B cell (primary cell): ENCODE results near the gene CACNA2D4. TPM values are rescaled to one million over a fixed set of nuclear protein-coding genes. Genes with fewer than 3 reads are reported as not detected.

ENCODE experiments used
- ATAC-seq: fragments of 200-7000 bp; cut with Tn5 transposase; one replicate; pipeline ENCODE4 v1.10.0; 2021; ENCODE audit warnings: low read depth, mild to moderate bottlenecking, moderate number of reproducible peaks, moderate library complexity
- CTCF ChIA-PET: fragments of 350-600 bp; sonication (Branson Sonifier 250); formaldehyde crosslinking; loops from one replicate; lab custom pipeline; 2021; ENCODE audit warnings: antibody characterized with exemption, inconsistent platforms; lab: Charles Lee
- POLR2A ChIA-PET: fragments of 350-600 bp; sonication (Branson Sonifier 250); formaldehyde crosslinking; loops from one replicate; lab custom pipeline; 2021; ENCODE audit warnings: antibody characterized with exemption; lab: Charles Lee
- DNase-seq: peaks from one replicate; pipeline ENCODE4 v3.0.0; 2013
- H2AFZ ChIP-seq: 2 replicates; pipeline ENCODE4 v1.6.1; 2012; ENCODE audit warnings: mild to moderate bottlenecking, low read depth, low read length; ENCODE audit not compliant: insufficient read depth, poor library complexity, severe bottlenecking
- H3K27ac ChIP-seq, 2 donors: 1 replicate in 1 of 2; 2 replicates in 1 of 2; pipeline ENCODE4 v1.5.1; 2012 to 2013; ENCODE audit warnings: low read length in 2 of 2, mild to moderate bottlenecking in 2 of 2, moderate library complexity in 1 of 2
- H3K27me3 ChIP-seq, 4 experiments: fragments of 200-600 bp in 1 of 4; sonication (generic) in 1 of 4; replicated peaks in 1 of 4; 1 replicate in 2 of 4; 2 replicates in 2 of 4; pipeline versions ENCODE4 v1.6.1 to v1.7.0; 2013 to 2016; ENCODE audit warnings: low read length in 3 of 4, mild to moderate bottlenecking in 2 of 4, mixed read lengths in 1 of 4, moderate library complexity in 1 of 4; ENCODE audit not compliant: insufficient read depth in 4 of 4, control insufficient read depth in 3 of 4; ENCODE audit errors: control extremely low read depth in 1 of 4
- H3K36me3 ChIP-seq, 2 experiments: replicated peaks in 1 of 2; 1 replicate in 1 of 2; 2 replicates in 1 of 2; pipeline versions ENCODE4 v1.6.1 to v1.7.1; 2013; ENCODE audit warnings: low read length in 1 of 2; ENCODE audit not compliant: insufficient read depth in 2 of 2, control insufficient read depth in 1 of 2; ENCODE audit errors: control extremely low read depth in 1 of 2, extremely low read depth in 1 of 2
- H3K4me1 ChIP-seq, 2 donors: fragments of 200-600 bp in 1 of 2; sonication (generic) in 1 of 2; 1 replicate in 1 of 2; 2 replicates in 1 of 2; pipeline versions ENCODE4 v1.5.1 to v1.6.1; 2013 to 2017; ENCODE audit warnings: low read length in 2 of 2; ENCODE audit not compliant: control insufficient read depth in 2 of 2, insufficient read depth in 2 of 2
- H3K4me2 ChIP-seq: replicated peaks from 2 replicates; pipeline ENCODE3; 2012; ENCODE audit warnings: mild to moderate bottlenecking, low read depth, low read length; ENCODE audit not compliant: poor library complexity, severe bottlenecking
- H3K4me3 ChIP-seq, 5 experiments: fragments of 200-600 bp in 1 of 5; sonication (generic) in 1 of 5; 1 replicate in 3 of 5; 2 replicates in 2 of 5; pipeline versions ENCODE4 v1.5.1 to v1.7.0; 2011 to 2016; ENCODE audit warnings: low read length in 4 of 5, mild to moderate bottlenecking in 4 of 5, low read depth in 2 of 5, control low read depth in 1 of 5, moderate library complexity in 1 of 5; ENCODE audit not compliant: insufficient read depth in 1 of 5; ENCODE audit errors: control extremely low read depth in 1 of 5, extremely low read depth in 1 of 5
- H3K79me2 ChIP-seq: fragments of 200-600 bp; sonication (generic); one replicate; pipeline ENCODE4 v1.6.0; 2016; ENCODE audit warnings: low read length; ENCODE audit not compliant: control insufficient read depth, insufficient read depth
- H3K9ac ChIP-seq: fragments of 200-600 bp; sonication (generic); 2 replicates; pipeline ENCODE4 v1.6.1; 2017; ENCODE audit warnings: mild to moderate bottlenecking, low read length, moderate library complexity
- H3K9me3 ChIP-seq, 3 donors: one replicate each; pipeline versions ENCODE4 v1.6.1 to v1.7.1; 2013; ENCODE audit warnings: low read length in 2 of 3; ENCODE audit not compliant: control insufficient read depth in 2 of 3, insufficient read depth in 1 of 3; ENCODE audit errors: control extremely low read depth in 1 of 3
- H4K20me1 ChIP-seq: 2 replicates; pipeline ENCODE4 v1.6.0; 2012; ENCODE audit warnings: mild to moderate bottlenecking, low read length; ENCODE audit not compliant: insufficient read depth, control insufficient read depth, poor library complexity, severe bottlenecking
- H3K27ac Mint-ChIP-seq: one replicate; pipeline ENCODE4 v1.8.0; 2021; ENCODE audit warnings: mixed read lengths
- H3K27me3 Mint-ChIP-seq: one replicate; pipeline ENCODE4 v1.8.0; 2021; ENCODE audit warnings: mixed read lengths
- H3K4me1 Mint-ChIP-seq: one replicate; pipeline ENCODE4 v1.8.0; 2021; ENCODE audit warnings: mixed read lengths
- H3K4me3 Mint-ChIP-seq: one replicate; pipeline ENCODE4 v1.8.0; 2021; ENCODE audit warnings: mixed read lengths
- H3K9me3 Mint-ChIP-seq: one replicate; pipeline ENCODE4 v1.8.0; 2022; ENCODE audit warnings: mixed read lengths; ENCODE audit not compliant: insufficient read depth
- EZH2 ChIP-seq: IDR thresholded peaks from 2 replicates; pipeline ENCODE4 v1.6.1; 2012; ENCODE audit warnings: borderline replicate concordance, low read depth, mild to moderate bottlenecking, moderate library complexity, low read length; ENCODE audit not compliant: insufficient read depth, poor library complexity, severe bottlenecking
- WGBS: methylation state at CpG from one replicate; pipeline ENCODE4 v1.1.5; 2013; ENCODE audit warnings: missing lambda C conversion rate; ENCODE audit not compliant: insufficient coverage; 5-methylcytosine and 5-hydroxymethylcytosine counted together
- intact Hi-C: fragments of 100-400 bp; cut with micrococcal nuclease; formaldehyde crosslinking; loops from one replicate; pipeline ENCODE4 v1.10.0; 2022
- polyA plus RNA-seq: library from polyadenylated mRNA; depleted of rRNA; stranded (reverse); fragments of >200 nt; gene quantifications from 2 replicates; pipeline ENCODE4 v1.2.3, GENCODE V29; 2012
- total RNA-seq, 2 donors: library from RNA; stranded (reverse); fragments of 120-200 nt in 1 of 2; gene quantifications; 1 replicate in 1 of 2; 2 replicates in 1 of 2; pipeline versions ENCODE4 v1.2.3 to v1.2.4, GENCODE V29; 2013 to 2022
- TF ChIP-seq, protein P1 (sequence below): fragments of 200-600 bp; IDR thresholded peaks from one replicate; pipeline ENCODE4 v1.8.0; 2022; ENCODE audit warnings: antibody characterized with exemption, mild to moderate bottlenecking

The CACNA2D4 gene
- total and polyA plus RNA-seq, 2 donors (not counting 1 experiment from before 2014, with no cell fraction given), result 6.0 to 7.4 TPM

GRCh38 chr12:1864456-1864855 lies 54.0 kb downstream of the CACNA2D4 start:
- CTCF ChIA-PET, result no interaction called here

DNA sequence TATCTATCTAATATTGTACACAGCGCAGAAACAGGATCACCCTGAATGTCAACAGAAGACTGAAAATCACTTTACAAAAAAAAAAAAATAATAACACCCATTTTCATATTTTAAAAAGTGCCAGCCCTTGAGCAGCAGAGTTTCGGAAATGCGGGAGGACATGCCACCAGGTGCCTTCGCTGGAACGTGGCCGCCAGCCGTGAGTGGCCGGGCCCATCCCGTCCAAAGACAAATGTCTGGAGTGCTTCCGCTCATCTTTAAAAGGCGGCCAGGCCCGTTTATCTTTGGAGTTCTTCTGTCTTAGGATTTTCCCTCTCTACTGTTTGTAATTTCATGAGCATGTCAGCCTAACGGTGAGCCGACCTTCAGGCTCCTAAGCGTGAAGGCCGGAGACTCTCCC lies 54.6 kb downstream of the CACNA2D4 start:
- CTCF ChIA-PET, result no interaction called here

More at GRCh38 chr12:1864456-1864855, 54.0 kb downstream of the CACNA2D4 start:
- Mint-ChIP-seq H3K9me3 (peaks cover 1% of the 10 kb centered on the region), H3K27me3 (peaks cover 37% of the 10 kb centered on the region), H3K4me3 (no peak overlapping the region), H3K27ac (no peak overlapping the region), H3K4me1 (no peaks in the 10 kb centered on the region)
- H3K36me3 ChIP-seq, result no peaks in the 10 kb centered on the region
- H3K79me2 ChIP-seq, result no peaks in the 10 kb centered on the region
- POLR2A ChIA-PET, result no interaction called here
- WGBS, result 59% methylated on average over 27 of the region's 27 CpGs
- TF ChIP-seq, protein P1, sequence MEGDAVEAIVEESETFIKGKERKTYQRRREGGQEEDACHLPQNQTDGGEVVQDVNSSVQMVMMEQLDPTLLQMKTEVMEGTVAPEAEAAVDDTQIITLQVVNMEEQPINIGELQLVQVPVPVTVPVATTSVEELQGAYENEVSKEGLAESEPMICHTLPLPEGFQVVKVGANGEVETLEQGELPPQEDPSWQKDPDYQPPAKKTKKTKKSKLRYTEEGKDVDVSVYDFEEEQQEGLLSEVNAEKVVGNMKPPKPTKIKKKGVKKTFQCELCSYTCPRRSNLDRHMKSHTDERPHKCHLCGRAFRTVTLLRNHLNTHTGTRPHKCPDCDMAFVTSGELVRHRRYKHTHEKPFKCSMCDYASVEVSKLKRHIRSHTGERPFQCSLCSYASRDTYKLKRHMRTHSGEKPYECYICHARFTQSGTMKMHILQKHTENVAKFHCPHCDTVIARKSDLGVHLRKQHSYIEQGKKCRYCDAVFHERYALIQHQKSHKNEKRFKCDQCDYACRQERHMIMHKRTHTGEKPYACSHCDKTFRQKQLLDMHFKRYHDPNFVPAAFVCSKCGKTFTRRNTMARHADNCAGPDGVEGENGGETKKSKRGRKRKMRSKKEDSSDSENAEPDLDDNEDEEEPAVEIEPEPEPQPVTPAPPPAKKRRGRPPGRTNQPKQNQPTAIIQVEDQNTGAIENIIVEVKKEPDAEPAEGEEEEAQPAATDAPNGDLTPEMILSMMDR, result no peak
- TF ChIP-seq EZH2, result no peak
- no peaks in the 10 kb centered on the region for H3K4me1 ChIP-seq
- H3K4me2 ChIP-seq, result no peak overlapping the region
- no peak overlapping the region for H3K9ac ChIP-seq
- no peak overlapping the region for H3K27ac ChIP-seq
- intact Hi-C loops, result no loop called here
- peaks cover 0 to 6% (median 4%) of the 10 kb centered on the region in 4 experiments for H3K27me3 ChIP-seq
- DNase-seq (no peak), ATAC-seq (no peak)
- H4K20me1 ChIP-seq, result no peaks in the 10 kb centered on the region
- peaks cover 0 to 17% (median 2%) of the 10 kb centered on the region in 3 donors for H3K9me3 ChIP-seq
- no peak overlapping the region for H3K4me3 ChIP-seq
- no peak overlapping the region for H2AFZ ChIP-seq

More for the DNA sequence above, 54.6 kb downstream of the CACNA2D4 start:
- Histone ChIP-seq H3K9ac (no peak overlapping the region), H3K27me3 (peaks cover 0 to 6% (median 4%) of the 10 kb centered on the region in 4 experiments), H3K9me3 (peaks cover 0 to 12% (median 2%) of the 10 kb centered on the region in 3 donors), H3K4me1 (no peaks in the 10 kb centered on the region), H3K4me2 (no peak overlapping the region), H3K27ac (no peak overlapping the region), H4K20me1 (no peaks in the 10 kb centered on the region), H2AFZ (no peak overlapping the region), H3K4me3 (no peak overlapping the region), H3K79me2 (no peaks in the 10 kb centered on the region), H3K36me3 (no peaks in the 10 kb centered on the region)
- WGBS, result 95% methylated on average over 15 of the region's 16 CpGs
- H3K27ac Mint-ChIP-seq, result no peak overlapping the region
- H3K4me1 Mint-ChIP-seq, result no peaks in the 10 kb centered on the region
- H3K4me3 Mint-ChIP-seq, result no peak overlapping the region
- POLR2A ChIA-PET, result no interaction called here
- ATAC-seq (no peak), DNase-seq (no peak)
- H3K27me3 Mint-ChIP-seq, result peaks cover 37% of the 10 kb centered on the region
- intact Hi-C loops, result no loop called here
- no peak for TF ChIP-seq EZH2
- TF ChIP-seq, protein P1, result no peak
- no peaks in the 10 kb centered on the region for H3K9me3 Mint-ChIP-seq
